ENCODE data around the gene TFR2. TPM values are rescaled to one million over a fixed set of nuclear protein-coding genes. Genes with fewer than 3 reads are reported as not detected.

Gene TFR2
- total RNA-seq, 2 experiments from 2014 or later = 12.1 to 26.0 TPM

DNA sequence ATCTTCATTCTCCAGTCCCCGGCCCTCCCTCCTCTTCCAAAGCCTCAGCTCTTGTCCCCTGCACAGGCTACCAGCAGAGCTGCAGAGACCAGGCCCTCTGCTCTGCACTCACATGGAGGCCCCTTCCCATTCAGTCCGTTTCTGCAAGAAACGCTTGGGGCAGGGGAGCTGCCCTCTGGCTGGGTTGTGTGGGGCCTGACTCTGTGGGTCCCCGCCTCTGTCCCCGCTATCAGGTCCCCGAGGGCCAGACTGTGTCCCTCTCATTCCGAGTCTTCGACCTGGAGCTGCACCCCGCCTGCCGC lies 37.7 kb downstream of the TFR2 start:
- H3K4me3 ChIP-seq (ENCODE audit: low read depth, low read length, poor library complexity, severe bottlenecking) = peak overlapping the region; percentile 76

GRCh38 chr7:100602889-100603725 lies 38.2 kb downstream of the TFR2 start:
- ChIA-PET POLR2A (interaction anchor here (0.6 to 1.9 kb wide), 5 partner anchors 9 to 174 kb away, joined by 3 to 7 read pairs (median 4); partner anchors contain the start of gene MOSPD3), CTCF (ENCODE audit: unreplicated experiment) (interaction anchor here (0.6 to 1.4 kb wide), 3 partner anchors 9 to 23 kb away, joined by 4 to 7 read pairs (median 7); partner anchors contain the start of genes FBXO24 and MOSPD3)
- DNase-seq (ENCODE audit: low spot score) = no peak
- peak overlapping the region; percentile 79 for H3K4me2 ChIP-seq (ENCODE audit: low read length)
- no TSS peak for BruUV-seq (replicated peaks)
- H3K9me3 ChIP-seq (ENCODE audit: low read length) = no peaks in the 10 kb centered on the region
- peaks cover 13% of the 10 kb centered on the region for H3K4me1 ChIP-seq (ENCODE audit: insufficient read depth, low read length, poor library complexity, severe bottlenecking)
- intact Hi-C loops (cut with micrococcal nuclease; ENCODE audit: unreplicated experiment) = no loop called here
- no peaks in the 10 kb centered on the region for H3K36me3 ChIP-seq (ENCODE audit: insufficient read depth, low read length)
- no peak overlapping the region for H3K27ac ChIP-seq (ENCODE audit: low read depth, low read length, poor library complexity, severe bottlenecking)
- H4K20me1 ChIP-seq (ENCODE audit: insufficient read depth, low read length) = no peaks in the 10 kb centered on the region
- no peak for TF ChIP-seq EZH2phosphoT487 (IDR thresholded peaks at IDR 0.05; ENCODE audit: borderline replicate concordance, low read depth, low read length)
- TF ChIP-seq, protein P1, sequence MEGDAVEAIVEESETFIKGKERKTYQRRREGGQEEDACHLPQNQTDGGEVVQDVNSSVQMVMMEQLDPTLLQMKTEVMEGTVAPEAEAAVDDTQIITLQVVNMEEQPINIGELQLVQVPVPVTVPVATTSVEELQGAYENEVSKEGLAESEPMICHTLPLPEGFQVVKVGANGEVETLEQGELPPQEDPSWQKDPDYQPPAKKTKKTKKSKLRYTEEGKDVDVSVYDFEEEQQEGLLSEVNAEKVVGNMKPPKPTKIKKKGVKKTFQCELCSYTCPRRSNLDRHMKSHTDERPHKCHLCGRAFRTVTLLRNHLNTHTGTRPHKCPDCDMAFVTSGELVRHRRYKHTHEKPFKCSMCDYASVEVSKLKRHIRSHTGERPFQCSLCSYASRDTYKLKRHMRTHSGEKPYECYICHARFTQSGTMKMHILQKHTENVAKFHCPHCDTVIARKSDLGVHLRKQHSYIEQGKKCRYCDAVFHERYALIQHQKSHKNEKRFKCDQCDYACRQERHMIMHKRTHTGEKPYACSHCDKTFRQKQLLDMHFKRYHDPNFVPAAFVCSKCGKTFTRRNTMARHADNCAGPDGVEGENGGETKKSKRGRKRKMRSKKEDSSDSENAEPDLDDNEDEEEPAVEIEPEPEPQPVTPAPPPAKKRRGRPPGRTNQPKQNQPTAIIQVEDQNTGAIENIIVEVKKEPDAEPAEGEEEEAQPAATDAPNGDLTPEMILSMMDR (conservative IDR thresholded peaks at IDR 0.05; ENCODE audit: low read length) = no peak
- H3K9me2 ChIP-seq (ENCODE audit: insufficient read depth, low read length) = no peaks in the 10 kb centered on the region
- H3K4me3 ChIP-seq (ENCODE audit: low read depth, low read length, poor library complexity, severe bottlenecking) = peak overlapping the region; percentile 76
- peak overlapping the region; percentile 59; the same call in 1 of the 2 replicates for H2AFZ ChIP-seq (ENCODE audit: low read length)
- no peaks in the 10 kb centered on the region for H3K79me2 ChIP-seq (ENCODE audit: insufficient read depth, low read depth, low read length)

More for the DNA sequence above, 37.7 kb downstream of the TFR2 start:
- no peak for TF ChIP-seq EZH2phosphoT487 (IDR thresholded peaks at IDR 0.05; ENCODE audit: borderline replicate concordance, low read depth, low read length)
- TF ChIP-seq, protein P1 (conservative IDR thresholded peaks at IDR 0.05; ENCODE audit: low read length) = no peak
- H3K4me1 ChIP-seq (ENCODE audit: insufficient read depth, low read length, poor library complexity, severe bottlenecking) = peaks cover 13% of the 10 kb centered on the region
- CTCF ChIA-PET (ENCODE audit: unreplicated experiment) = interaction anchor here (1.3 to 1.4 kb wide), 2 partner anchors 9 to 17 kb away, joined by 4 to 7 read pairs; partner anchors contain the start of genes FBXO24 and MOSPD3
- POLR2A ChIA-PET = interaction anchor here (0.6 to 0.7 kb wide), 3 partner anchors 9 to 175 kb away, joined by 4 to 7 read pairs (median 4); partner anchors contain the start of gene MOSPD3
- H3K27ac ChIP-seq (ENCODE audit: low read depth, low read length, poor library complexity, severe bottlenecking) = no peak overlapping the region
- no peaks in the 10 kb centered on the region for H3K36me3 ChIP-seq (ENCODE audit: insufficient read depth, low read length)
- H4K20me1 ChIP-seq (ENCODE audit: insufficient read depth, low read length) = no peaks in the 10 kb centered on the region
- H3K9me3 ChIP-seq (ENCODE audit: low read length) = no peaks in the 10 kb centered on the region
- intact Hi-C loops (cut with micrococcal nuclease; ENCODE audit: unreplicated experiment) = loop anchor here (1.0 kb wide), 2 partner anchors 71 to 88 kb away; no protein-coding TSS in a partner anchor
- H3K4me2 ChIP-seq (ENCODE audit: low read length) = peak overlapping the region; percentile 79
- BruUV-seq (replicated peaks) = no TSS peak
- no peaks in the 10 kb centered on the region for H3K79me2 ChIP-seq (ENCODE audit: insufficient read depth, low read depth, low read length)
- H2AFZ ChIP-seq (ENCODE audit: low read length) = peak overlapping the region; percentile 59; the same call in 1 of the 2 replicates
- H3K9me2 ChIP-seq (ENCODE audit: insufficient read depth, low read length) = no peaks in the 10 kb centered on the region
- DNase-seq (ENCODE audit: low spot score) = no peak

DNA sequence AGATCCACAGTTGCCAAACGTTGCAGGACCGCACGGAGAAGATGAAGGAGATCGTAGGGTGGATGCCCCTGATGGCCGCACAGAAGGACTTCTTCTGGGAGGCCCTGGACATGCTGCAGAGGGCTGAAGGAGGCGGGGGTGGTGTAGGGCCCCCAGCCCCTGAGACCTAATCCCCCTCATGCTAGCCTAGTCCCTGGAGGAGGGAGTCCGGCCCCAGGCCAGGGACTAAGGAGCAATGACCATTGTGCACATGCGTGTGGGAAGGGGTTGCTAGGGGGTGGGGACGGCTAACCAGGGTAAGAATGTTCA lies 40.7 kb downstream of the TFR2 start:
- no TSS peak for BruUV-seq (replicated peaks)
- H2AFZ ChIP-seq (ENCODE audit: low read length) = no peak overlapping the region
- CTCF ChIA-PET (ENCODE audit: unreplicated experiment) = no interaction called here
- H3K9me3 ChIP-seq (ENCODE audit: low read length) = no peaks in the 10 kb centered on the region
- DNase-seq (ENCODE audit: low spot score) = no peak
- no peaks in the 10 kb centered on the region for H3K79me2 ChIP-seq (ENCODE audit: insufficient read depth, low read depth, low read length)
- no peak overlapping the region for H3K27ac ChIP-seq (ENCODE audit: low read depth, low read length, poor library complexity, severe bottlenecking)
- no peaks in the 10 kb centered on the region for H4K20me1 ChIP-seq (ENCODE audit: insufficient read depth, low read length)
- intact Hi-C loops (cut with micrococcal nuclease; ENCODE audit: unreplicated experiment) = no loop called here
- H3K9me2 ChIP-seq (ENCODE audit: insufficient read depth, low read length) = no peaks in the 10 kb centered on the region
- H3K4me2 ChIP-seq (ENCODE audit: low read length) = no peak overlapping the region
- H3K4me1 ChIP-seq (ENCODE audit: insufficient read depth, low read length, poor library complexity, severe bottlenecking) = peaks cover 13% of the 10 kb centered on the region
- no peaks in the 10 kb centered on the region for H3K36me3 ChIP-seq (ENCODE audit: insufficient read depth, low read length)
- POLR2A ChIA-PET = no interaction called here
- H3K4me3 ChIP-seq (ENCODE audit: low read depth, low read length, poor library complexity, severe bottlenecking) = no peak overlapping the region
- TF ChIP-seq EZH2phosphoT487 (IDR thresholded peaks at IDR 0.05; ENCODE audit: borderline replicate concordance, low read depth, low read length) = no peak
- TF ChIP-seq, protein P1 (conservative IDR thresholded peaks at IDR 0.05; ENCODE audit: low read length) = peak; percentile 7; the same call in 1 of the 2 replicates

Data from OCI-LY7 (cell line).